ENCODE data around the gene PCSK7. TPM values are rescaled to one million over a fixed set of nuclear protein-coding genes. Genes with fewer than 3 reads are reported as not detected.

PCSK7 gene
- total and polyA plus RNA-seq, 2 experiments from 2014 or later = 25.9 to 33.0 TPM

GRCh38 chr11:117199916-117200812, 31.7 kb downstream of the PCSK7 start:
- Histone ChIP-seq H3K4me3 (no peak overlapping the region), H3K79me2 (no peaks in the 10 kb centered on the region), H3K27ac (peak overlapping the region; percentile 83), H3K4me1 (ENCODE audit: insufficient read depth) (peaks cover 18% of the 10 kb centered on the region), H3K4me2 (peak overlapping the region; percentile 71), H4K20me1 (ENCODE audit: insufficient read depth, poor library complexity, severe bottlenecking) (no peaks in the 10 kb centered on the region), H3K9me3 (ENCODE audit: low read depth) (no peaks in the 10 kb centered on the region), H3K9me2 (replicated peaks; ENCODE audit: insufficient read depth) (no peaks in the 10 kb centered on the region), H3K27me3 (no peaks in the 10 kb centered on the region), H3K36me3 (replicated peaks; ENCODE audit: insufficient read depth, low read depth) (no peaks in the 10 kb centered on the region), H2AFZ (no peak overlapping the region)
- DNase-seq (ENCODE audit: low spot score) = no peak
- 67% methylated on average over 12 of the region's 13 CpGs for WGBS (ENCODE audit: low lambda C conversion rate, missing lambda C conversion rate)
- TF ChIP-seq CTCF (IDR thresholded peaks at IDR 0.05; ENCODE audit: poor library complexity) = no peak
- no peak for TF ChIP-seq EZH2phosphoT487 (IDR thresholded peaks at IDR 0.05; ENCODE audit: low read depth, severe bottlenecking, unreplicated experiment)
- TF ChIP-seq EZH2 (IDR thresholded peaks at IDR 0.05; ENCODE audit: borderline replicate concordance) = no peak

GRCh38 chr11:117199053-117199915, 32.6 kb downstream of the PCSK7 start, which contains the start of gene TAGLN:
TSS of gene TAGLN (plus strand) at chr11:117199370. CDS start at chr11:117203014, 3,644 bp downstream.
- H4K20me1 ChIP-seq (ENCODE audit: insufficient read depth, poor library complexity, severe bottlenecking) = no peaks in the 10 kb centered on the region
- H2AFZ ChIP-seq = no peak within 1 kb of the TSS
- H3K36me3 ChIP-seq (replicated peaks; ENCODE audit: insufficient read depth, low read depth) = no peaks in the 10 kb centered on the region
- no peaks in the 10 kb centered on the region for H3K79me2 ChIP-seq
- H3K4me1 ChIP-seq (ENCODE audit: insufficient read depth) = peaks cover 18% of the 10 kb centered on the region
- no peaks in the 10 kb centered on the region for H3K9me3 ChIP-seq (ENCODE audit: low read depth)
- no peaks in the 10 kb centered on the region for H3K27me3 ChIP-seq
- WGBS (ENCODE audit: low lambda C conversion rate, missing lambda C conversion rate) = 24% methylated on average over 28 of the region's 34 CpGs
- peak within 1 kb of the TSS; percentile 71 for H3K4me2 ChIP-seq
- H3K27ac ChIP-seq = peak within 1 kb of the TSS; percentile 83
- peak; percentile 78 for DNase-seq (ENCODE audit: low spot score)
- no peaks in the 10 kb centered on the region for H3K9me2 ChIP-seq (replicated peaks; ENCODE audit: insufficient read depth)
- no peak within 1 kb of the TSS for H3K4me3 ChIP-seq
- TF ChIP-seq EZH2phosphoT487 (IDR thresholded peaks at IDR 0.05; ENCODE audit: low read depth, severe bottlenecking, unreplicated experiment) = no peak
- TF ChIP-seq EZH2 (IDR thresholded peaks at IDR 0.05; ENCODE audit: borderline replicate concordance) = no peak
- TF ChIP-seq CTCF (IDR thresholded peaks at IDR 0.05; ENCODE audit: poor library complexity) = no peak

- H3K4me2 ChIP-seq = peak overlapping the region; percentile 71
- H3K27me3 ChIP-seq = no peaks in the 10 kb centered on the region
- H4K20me1 ChIP-seq (ENCODE audit: insufficient read depth, poor library complexity, severe bottlenecking) = no peaks in the 10 kb centered on the region
- H3K36me3 ChIP-seq (replicated peaks; ENCODE audit: insufficient read depth, low read depth) = no peaks in the 10 kb centered on the region
- 92% methylated on average over 3 of the region's 4 CpGs for WGBS (ENCODE audit: low lambda C conversion rate, missing lambda C conversion rate)
- no peaks in the 10 kb centered on the region for H3K79me2 ChIP-seq
- DNase-seq (ENCODE audit: low spot score) = no peak
- H3K9me3 ChIP-seq (ENCODE audit: low read depth) = no peaks in the 10 kb centered on the region
- H3K9me2 ChIP-seq (replicated peaks; ENCODE audit: insufficient read depth) = no peaks in the 10 kb centered on the region
- H3K4me1 ChIP-seq (ENCODE audit: insufficient read depth) = peaks cover 18% of the 10 kb centered on the region
- TF ChIP-seq EZH2phosphoT487 (IDR thresholded peaks at IDR 0.05; ENCODE audit: low read depth, severe bottlenecking, unreplicated experiment) (no peak), EZH2 (IDR thresholded peaks at IDR 0.05; ENCODE audit: borderline replicate concordance) (no peak), CTCF (IDR thresholded peaks at IDR 0.05; ENCODE audit: poor library complexity) (no peak)
- H2AFZ ChIP-seq = no peak overlapping the region
- no peak overlapping the region for H3K4me3 ChIP-seq
- peak overlapping the region; percentile 78 for H3K27ac ChIP-seq
These were observed 33.3 kb downstream of the PCSK7 start for GRCh38 chr11:117198613-117199012.

Data from hepatocyte (in vitro differentiated cells).